ENCODE measurements around the gene CYP19A1.

Gene CYP19A1

GRCh38 chr15:51338496-51338895 is at the start of gene CYP19A1:
Gene CYP19A1 (minus strand): TSS chr15:51338596. CDS start chr15:51242912, 95,684 bp downstream.
- in situ Hi-C loops (cut with MboI; ENCODE audit: low sequenced_read_pairs), result no loop called here

- in situ Hi-C loops (cut with MboI; ENCODE audit: low sequenced_read_pairs), result loop anchor here (10.0 kb wide), 1 partner anchor 113 kb away; no protein-coding TSS in a partner anchor
These were observed 49.3 kb upstream of the CYP19A1 start for GRCh38 chr15:51387699-51388041.

- in situ Hi-C loops (cut with MboI; ENCODE audit: low sequenced_read_pairs), result loop anchor here (10.0 kb wide), 1 partner anchor 112 kb away; no protein-coding TSS in a partner anchor
These were observed 48.7 kb upstream of the CYP19A1 start for GRCh38 chr15:51386960-51387698.

- in situ Hi-C loops (cut with MboI; ENCODE audit: low sequenced_read_pairs), result loop anchor here (10.0 kb wide), 1 partner anchor 112 kb away; no protein-coding TSS in a partner anchor
These were observed 48.1 kb upstream of the CYP19A1 start for GRCh38 chr15:51386486-51386885.

GRCh38 chr15:51386029-51386428 is 47.6 kb upstream of the CYP19A1 start:
- in situ Hi-C loops (cut with MboI; ENCODE audit: low sequenced_read_pairs), result loop anchor here (10.0 kb wide), 1 partner anchor 111 kb away; no protein-coding TSS in a partner anchor

GRCh38 chr15:51382787-51383186 is 44.4 kb upstream of the CYP19A1 start:
- in situ Hi-C loops (cut with MboI; ENCODE audit: low sequenced_read_pairs), result loop anchor here (10.0 kb wide), 1 partner anchor 108 kb away; no protein-coding TSS in a partner anchor

GRCh38 chr15:51380999-51381806 is 42.8 kb upstream of the CYP19A1 start:
- in situ Hi-C loops (cut with MboI; ENCODE audit: low sequenced_read_pairs), result loop anchor here (10.0 kb wide), 1 partner anchor 106 kb away; no protein-coding TSS in a partner anchor

- in situ Hi-C loops (cut with MboI; ENCODE audit: low sequenced_read_pairs), result loop anchor here (5.0 kb wide), 1 partner anchor 82 kb away; no protein-coding TSS in a partner anchor
These were observed 41.0 kb upstream of the CYP19A1 start for GRCh38 chr15:51379390-51379789.

- in situ Hi-C loops (cut with MboI; ENCODE audit: low sequenced_read_pairs), result loop anchor here (5.0 kb wide), 1 partner anchor 81 kb away; no protein-coding TSS in a partner anchor
These were observed 40.0 kb upstream of the CYP19A1 start for GRCh38 chr15:51378406-51378805.

- in situ Hi-C loops (cut with MboI; ENCODE audit: low sequenced_read_pairs), result loop anchor here (5.0 kb wide), 1 partner anchor 80 kb away; no protein-coding TSS in a partner anchor
These were observed 38.8 kb upstream of the CYP19A1 start for GRCh38 chr15:51377038-51377786.

- in situ Hi-C loops (cut with MboI; ENCODE audit: low sequenced_read_pairs), result loop anchor here (5.0 kb wide), 1 partner anchor 79 kb away; no protein-coding TSS in a partner anchor
These were observed 37.7 kb upstream of the CYP19A1 start for GRCh38 chr15:51375966-51376640.

GRCh38 chr15:51374131-51374530 is 35.7 kb upstream of the CYP19A1 start:
- in situ Hi-C loops (cut with MboI; ENCODE audit: low sequenced_read_pairs), result no loop called here

- in situ Hi-C loops (cut with MboI; ENCODE audit: low sequenced_read_pairs), result no loop called here
These were observed 32.9 kb upstream of the CYP19A1 start for GRCh38 chr15:51371266-51371665.

GRCh38 chr15:51369451-51369761 is 31.0 kb upstream of the CYP19A1 start:
- in situ Hi-C loops (cut with MboI; ENCODE audit: low sequenced_read_pairs), result no loop called here

- in situ Hi-C loops (cut with MboI; ENCODE audit: low sequenced_read_pairs), result no loop called here
These were observed 30.5 kb upstream of the CYP19A1 start for GRCh38 chr15:51368751-51369450.

- in situ Hi-C loops (cut with MboI; ENCODE audit: low sequenced_read_pairs), result no loop called here
These were observed 29.9 kb upstream of the CYP19A1 start for GRCh38 chr15:51368307-51368706.

GRCh38 chr15:51367322-51367976 is 29.1 kb upstream of the CYP19A1 start:
- in situ Hi-C loops (cut with MboI; ENCODE audit: low sequenced_read_pairs), result no loop called here

GRCh38 chr15:51366920-51367319 is 28.5 kb upstream of the CYP19A1 start:
- in situ Hi-C loops (cut with MboI; ENCODE audit: low sequenced_read_pairs), result no loop called here

GRCh38 chr15:51366071-51366470 is 27.7 kb upstream of the CYP19A1 start:
- in situ Hi-C loops (cut with MboI; ENCODE audit: low sequenced_read_pairs), result no loop called here

Data from HL-60/S4 (cell line).